ENCODE results near the gene MFN1. TPM values are rescaled to one million over a fixed set of nuclear protein-coding genes. Genes with fewer than 3 reads are reported as not detected.

MFN1 gene
- total RNA-seq, 2 experiments from 2014 or later, result 25.5 to 30.4 TPM

DNA sequence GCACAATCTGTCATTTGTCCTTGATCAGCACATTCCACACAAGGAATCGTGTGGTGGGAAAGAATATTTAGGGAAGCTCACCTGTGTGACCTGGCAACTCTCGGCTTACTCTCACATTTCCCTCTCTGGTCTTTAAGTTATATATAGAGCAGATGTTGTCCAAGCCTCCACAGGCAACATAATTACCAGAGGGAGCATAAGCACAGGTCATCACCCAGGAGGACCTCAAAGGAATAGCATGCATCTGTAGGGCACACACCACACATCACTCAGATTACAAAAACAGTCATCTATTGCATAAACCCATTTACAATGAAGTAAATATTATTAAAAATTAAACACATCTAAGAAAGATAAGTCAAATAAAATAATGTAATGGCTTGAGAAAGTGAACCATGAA lies 67.3 kb downstream of the MFN1 start:
- H3K9me3 Mint-ChIP-seq (ENCODE audit: insufficient read depth), result no peaks in the 10 kb centered on the region
- DNase-seq (no peak), ATAC-seq (no peak)
- H3K4me1 Mint-ChIP-seq (ENCODE audit: low read depth), result no peaks in the 10 kb centered on the region
- no peaks in the 10 kb centered on the region for H3K27me3 Mint-ChIP-seq (ENCODE audit: low read depth)
- H3K4me3 Mint-ChIP-seq, result no peak overlapping the region
- H3K27ac Mint-ChIP-seq, result no peak overlapping the region
- CTCF ChIA-PET, result no interaction called here
- peaks cover 8% of the 10 kb centered on the region for H3K36me3 Mint-ChIP-seq (ENCODE audit: low read depth)
- POLR2A ChIA-PET, result no interaction called here

DNA sequence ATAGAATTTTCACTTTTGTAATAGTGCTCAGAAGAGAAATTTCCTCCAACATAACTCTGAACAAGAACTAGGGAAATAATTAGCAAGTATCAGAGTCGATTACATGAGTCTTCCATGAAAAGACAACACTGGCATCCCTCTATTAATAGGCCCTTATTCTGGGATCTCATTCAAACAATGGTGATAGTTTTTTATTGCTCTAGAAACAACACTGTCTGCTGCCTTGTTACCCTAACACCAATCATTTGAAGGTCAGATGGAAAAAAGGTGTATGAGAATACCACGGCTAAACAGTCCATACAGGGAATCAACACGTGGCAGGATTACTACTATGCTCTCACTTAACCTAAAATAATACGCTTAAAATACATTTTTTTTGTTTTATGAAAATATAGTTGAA lies 67.9 kb downstream of the MFN1 start:
- no peaks in the 10 kb centered on the region for H3K27me3 Mint-ChIP-seq (ENCODE audit: low read depth)
- H3K4me3 Mint-ChIP-seq, result no peak overlapping the region
- DNase-seq (no peak), ATAC-seq (no peak)
- H3K36me3 Mint-ChIP-seq (ENCODE audit: low read depth), result peaks cover 8% of the 10 kb centered on the region
- no peaks in the 10 kb centered on the region for H3K4me1 Mint-ChIP-seq (ENCODE audit: low read depth)
- ChIA-PET CTCF (no interaction called here), POLR2A (no interaction called here)
- no peaks in the 10 kb centered on the region for H3K9me3 Mint-ChIP-seq (ENCODE audit: insufficient read depth)
- H3K27ac Mint-ChIP-seq, result no peak overlapping the region

DNA sequence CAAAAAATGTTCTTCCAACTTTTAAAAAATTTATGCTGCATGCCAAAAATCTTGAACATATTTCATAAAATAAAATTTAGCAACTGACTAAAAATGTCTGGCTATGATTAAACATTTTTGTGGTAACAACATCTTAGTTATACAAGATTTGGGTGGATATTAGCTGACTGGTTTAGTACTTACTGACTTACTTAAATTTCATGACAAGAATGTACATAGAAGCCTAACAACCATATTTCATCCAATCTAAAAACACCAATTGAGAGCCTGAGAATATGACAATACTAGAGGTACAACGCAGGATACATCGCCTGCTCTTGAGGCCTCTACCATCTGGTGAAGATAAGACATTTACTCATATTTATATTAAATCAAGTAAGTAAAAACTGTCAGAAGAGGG lies 69.2 kb downstream of the MFN1 start:
- no peaks in the 10 kb centered on the region for H3K27me3 Mint-ChIP-seq (ENCODE audit: low read depth)
- H3K4me1 Mint-ChIP-seq (ENCODE audit: low read depth), result no peaks in the 10 kb centered on the region
- no peak overlapping the region for H3K27ac Mint-ChIP-seq
- no peak overlapping the region for H3K4me3 Mint-ChIP-seq
- POLR2A ChIA-PET, result no interaction called here
- no peak for ATAC-seq
- DNase-seq, result no peak
- H3K9me3 Mint-ChIP-seq (ENCODE audit: insufficient read depth), result no peaks in the 10 kb centered on the region
- H3K36me3 Mint-ChIP-seq (ENCODE audit: low read depth), result peaks cover 8% of the 10 kb centered on the region
- CTCF ChIA-PET, result no interaction called here

DNA sequence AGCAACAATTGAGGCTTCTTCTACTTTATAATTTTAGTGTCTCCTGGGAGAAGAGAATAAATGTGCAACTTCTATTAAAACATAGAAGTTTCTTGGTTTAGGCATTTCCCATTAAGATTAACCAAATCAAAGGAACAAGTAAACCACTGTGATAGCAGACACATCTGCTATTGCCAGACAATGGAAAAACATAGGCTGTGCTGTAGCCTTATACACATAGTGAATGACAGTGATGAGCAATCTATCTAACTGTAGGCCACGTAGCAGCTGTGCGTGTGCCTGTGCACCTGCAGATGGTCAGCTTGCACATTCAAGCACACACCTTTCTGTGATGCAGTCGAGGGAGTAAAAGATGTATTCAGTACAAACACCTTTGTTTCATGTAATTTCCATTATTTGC lies 71.1 kb downstream of the MFN1 start:
- ChIA-PET POLR2A (no interaction called here), CTCF (no interaction called here)
- DNase-seq (no peak), ATAC-seq (no peak)
- H3K9me3 Mint-ChIP-seq (ENCODE audit: insufficient read depth), result no peaks in the 10 kb centered on the region
- H3K27ac Mint-ChIP-seq, result no peak overlapping the region
- H3K27me3 Mint-ChIP-seq (ENCODE audit: low read depth), result no peaks in the 10 kb centered on the region
- H3K36me3 Mint-ChIP-seq (ENCODE audit: low read depth), result peaks cover 7% of the 10 kb centered on the region
- H3K4me1 Mint-ChIP-seq (ENCODE audit: low read depth), result no peaks in the 10 kb centered on the region
- H3K4me3 Mint-ChIP-seq, result no peak overlapping the region

DNA sequence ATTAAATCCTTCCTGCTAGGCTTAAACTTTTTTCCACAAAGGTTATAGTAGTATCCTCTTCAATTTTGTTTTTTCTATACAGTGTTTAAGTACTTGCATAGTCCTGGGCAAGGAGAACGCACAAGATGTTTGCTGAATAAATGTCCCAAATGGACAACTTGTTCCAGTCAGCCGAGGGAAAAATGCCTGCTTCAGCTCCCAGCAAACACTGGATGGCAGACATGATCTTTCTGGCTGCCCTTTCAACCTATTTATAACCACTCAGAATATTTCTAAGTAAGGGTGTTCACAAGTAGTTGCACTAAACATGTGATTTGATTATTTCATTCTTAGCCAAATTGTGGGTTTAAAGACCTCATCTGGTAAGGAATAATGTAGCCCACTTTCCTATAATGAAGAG lies 74.0 kb downstream of the MFN1 start:
- ChIA-PET POLR2A (no interaction called here), CTCF (interaction anchor here (1.3 kb wide), 1 partner anchor 25 kb away, joined by 4 read pairs; no protein-coding TSS in a partner anchor)
- no peak for DNase-seq
- ATAC-seq, result no peak
- Mint-ChIP-seq H3K27me3 (ENCODE audit: low read depth) (no peaks in the 10 kb centered on the region), H3K4me1 (ENCODE audit: low read depth) (no peaks in the 10 kb centered on the region), H3K9me3 (ENCODE audit: insufficient read depth) (no peaks in the 10 kb centered on the region), H3K4me3 (no peak overlapping the region), H3K36me3 (ENCODE audit: low read depth) (peaks cover 9% of the 10 kb centered on the region), H3K27ac (no peak overlapping the region)

DNA sequence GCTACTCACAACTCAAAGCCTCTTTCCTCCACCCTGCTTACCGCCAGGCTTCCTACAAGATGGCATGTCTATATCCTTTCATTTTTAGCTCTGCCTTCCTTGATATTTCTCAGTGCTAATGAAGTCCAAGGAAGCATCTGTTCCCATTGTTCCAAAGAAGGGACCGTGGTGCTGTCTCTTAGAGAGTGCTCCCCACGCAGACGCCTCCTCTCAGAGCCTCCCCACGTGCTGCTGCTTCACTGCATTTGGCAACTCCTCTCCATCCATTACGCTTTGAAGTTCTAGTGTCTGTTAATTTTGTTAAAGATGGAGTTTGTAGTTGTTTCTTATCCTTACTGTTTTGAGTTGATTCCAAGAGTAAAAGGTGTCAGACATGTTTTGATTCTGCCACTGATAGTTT lies 77.6 kb downstream of the MFN1 start:
- Mint-ChIP-seq H3K4me1 (ENCODE audit: low read depth) (no peaks in the 10 kb centered on the region), H3K36me3 (ENCODE audit: low read depth) (peaks cover 5% of the 10 kb centered on the region), H3K9me3 (ENCODE audit: insufficient read depth) (no peaks in the 10 kb centered on the region), H3K27me3 (ENCODE audit: low read depth) (no peaks in the 10 kb centered on the region), H3K4me3 (no peak overlapping the region), H3K27ac (no peak overlapping the region)
- ChIA-PET CTCF (no interaction called here), POLR2A (no interaction called here)
- DNase-seq (no peak), ATAC-seq (no peak)

DNA sequence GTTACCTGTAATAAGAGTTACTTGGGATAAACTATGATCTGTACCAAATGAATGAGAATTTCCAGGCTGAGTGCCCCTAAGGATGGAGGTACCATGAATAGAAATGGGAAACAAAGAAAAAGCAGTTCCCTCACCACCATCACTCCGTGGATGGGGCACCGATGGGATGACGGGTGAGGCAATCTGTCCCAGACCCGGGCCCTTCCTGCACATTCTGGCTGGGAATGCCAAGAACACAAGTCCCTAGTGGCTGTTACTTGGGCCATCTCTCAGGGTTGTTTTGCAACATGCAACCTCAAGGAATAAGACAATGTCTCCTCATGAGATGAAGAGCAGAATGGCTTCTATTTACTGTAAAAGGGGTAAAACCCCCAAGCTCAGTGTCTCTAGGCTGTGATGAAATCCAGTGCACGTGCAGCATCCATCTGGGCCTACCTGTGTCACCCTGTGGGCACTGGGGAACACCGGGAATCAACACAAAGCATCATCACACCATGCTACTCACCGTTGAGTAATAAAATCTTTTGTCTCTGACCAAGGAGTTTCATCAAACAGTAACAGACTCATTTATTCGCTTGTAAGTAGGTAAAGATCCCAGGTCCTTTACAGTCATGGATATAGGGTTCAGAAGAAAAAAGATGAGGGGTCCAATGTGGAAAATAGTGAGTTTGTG lies 81.5 kb downstream of the MFN1 start:
- Mint-ChIP-seq H3K4me3 (no peak overlapping the region), H3K4me1 (ENCODE audit: low read depth) (no peaks in the 10 kb centered on the region), H3K9me3 (ENCODE audit: insufficient read depth) (no peaks in the 10 kb centered on the region), H3K27ac (no peak overlapping the region), H3K27me3 (ENCODE audit: low read depth) (peaks cover 4% of the 10 kb centered on the region), H3K36me3 (ENCODE audit: low read depth) (peaks cover 2% of the 10 kb centered on the region)
- ChIA-PET POLR2A (no interaction called here), CTCF (no interaction called here)
- no peak for ATAC-seq
- no peak for DNase-seq

DNA sequence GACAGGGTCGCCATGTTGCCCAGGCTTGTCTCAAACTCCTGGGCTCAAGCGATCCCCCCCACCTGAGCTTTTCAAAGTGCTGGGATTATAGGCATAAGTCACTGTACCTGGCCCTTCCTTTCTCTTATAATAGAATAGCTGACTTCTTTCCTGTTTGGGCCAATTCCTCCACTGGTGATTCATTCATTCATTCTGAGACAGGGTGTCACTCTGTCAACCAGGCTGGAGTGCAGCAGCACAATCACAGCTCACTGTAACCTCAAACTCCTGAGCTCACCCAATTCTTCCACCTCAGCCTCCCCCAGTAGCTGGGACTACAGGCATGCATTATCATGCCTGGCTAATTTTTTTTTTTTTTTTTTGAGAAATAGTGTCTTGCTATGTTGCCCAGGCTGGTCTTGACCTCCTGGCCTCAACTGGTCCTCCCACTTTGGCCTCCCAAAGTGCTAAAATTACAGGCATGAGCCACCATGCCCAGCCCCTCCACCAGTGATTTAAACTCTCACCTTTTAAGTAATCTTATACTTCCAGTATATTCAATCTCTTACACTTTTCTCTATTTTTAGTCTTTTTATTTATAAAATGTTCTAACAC lies 82.9 kb downstream of the MFN1 start:
- H3K4me3 Mint-ChIP-seq, result no peak overlapping the region
- POLR2A ChIA-PET, result no interaction called here
- H3K4me1 Mint-ChIP-seq (ENCODE audit: low read depth), result no peaks in the 10 kb centered on the region
- CTCF ChIA-PET, result no interaction called here
- no peak for ATAC-seq
- H3K27me3 Mint-ChIP-seq (ENCODE audit: low read depth), result peaks cover 4% of the 10 kb centered on the region
- H3K9me3 Mint-ChIP-seq (ENCODE audit: insufficient read depth), result no peaks in the 10 kb centered on the region
- no peak overlapping the region for H3K27ac Mint-ChIP-seq
- DNase-seq, result no peak
- H3K36me3 Mint-ChIP-seq (ENCODE audit: low read depth), result no peaks in the 10 kb centered on the region

DNA sequence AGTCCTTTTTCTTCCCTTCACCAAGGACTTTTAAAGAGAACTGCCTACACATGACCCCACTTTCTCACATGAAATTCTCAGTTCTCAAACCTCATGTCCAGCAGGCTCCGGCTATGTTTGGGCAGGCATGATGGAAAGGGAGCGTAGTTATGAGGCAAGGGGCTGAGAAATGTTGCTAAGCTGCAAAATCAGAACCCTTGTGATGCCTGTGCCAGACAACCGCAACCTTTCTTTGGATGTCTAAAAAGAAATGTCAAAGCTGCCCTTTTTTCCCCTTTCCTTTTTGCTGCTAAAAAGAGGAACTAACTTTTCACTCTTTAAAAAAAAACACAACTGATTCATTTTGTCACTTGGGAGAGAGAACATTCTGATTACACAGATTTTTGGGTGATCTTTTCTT lies 84.5 kb downstream of the MFN1 start:
- no peaks in the 10 kb centered on the region for H3K9me3 Mint-ChIP-seq (ENCODE audit: insufficient read depth)
- peaks cover 4% of the 10 kb centered on the region for H3K27me3 Mint-ChIP-seq (ENCODE audit: low read depth)
- ATAC-seq, result no peak
- ChIA-PET POLR2A (no interaction called here), CTCF (no interaction called here)
- no peak overlapping the region for H3K4me3 Mint-ChIP-seq
- DNase-seq, result no peak
- H3K4me1 Mint-ChIP-seq (ENCODE audit: low read depth), result no peaks in the 10 kb centered on the region
- H3K36me3 Mint-ChIP-seq (ENCODE audit: low read depth), result no peaks in the 10 kb centered on the region
- no peak overlapping the region for H3K27ac Mint-ChIP-seq

DNA sequence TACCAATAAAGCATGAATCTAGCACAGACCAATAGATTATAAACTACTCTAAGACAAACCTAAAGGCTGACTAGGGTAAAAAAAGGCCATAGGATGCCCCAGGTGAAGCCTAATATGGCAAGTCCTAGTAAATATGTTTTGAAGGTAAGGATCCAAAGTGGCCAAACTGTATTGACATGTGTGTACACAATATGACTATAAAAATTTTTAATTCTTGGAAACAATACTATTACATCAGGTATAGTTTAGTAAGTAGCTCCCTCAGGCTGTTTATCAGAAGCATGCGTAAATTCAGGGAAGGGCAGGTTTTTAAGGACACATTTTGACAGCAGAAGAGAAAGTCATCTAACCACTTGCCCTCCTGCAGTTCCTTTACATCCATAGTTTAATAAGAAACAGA lies 84.9 kb downstream of the MFN1 start:
- Mint-ChIP-seq H3K4me3 (no peak overlapping the region), H3K27me3 (ENCODE audit: low read depth) (peaks cover 4% of the 10 kb centered on the region), H3K9me3 (ENCODE audit: insufficient read depth) (no peaks in the 10 kb centered on the region), H3K27ac (no peak overlapping the region), H3K4me1 (ENCODE audit: low read depth) (no peaks in the 10 kb centered on the region), H3K36me3 (ENCODE audit: low read depth) (no peaks in the 10 kb centered on the region)
- ChIA-PET CTCF (no interaction called here), POLR2A (no interaction called here)
- DNase-seq (no peak), ATAC-seq (no peak)

DNA sequence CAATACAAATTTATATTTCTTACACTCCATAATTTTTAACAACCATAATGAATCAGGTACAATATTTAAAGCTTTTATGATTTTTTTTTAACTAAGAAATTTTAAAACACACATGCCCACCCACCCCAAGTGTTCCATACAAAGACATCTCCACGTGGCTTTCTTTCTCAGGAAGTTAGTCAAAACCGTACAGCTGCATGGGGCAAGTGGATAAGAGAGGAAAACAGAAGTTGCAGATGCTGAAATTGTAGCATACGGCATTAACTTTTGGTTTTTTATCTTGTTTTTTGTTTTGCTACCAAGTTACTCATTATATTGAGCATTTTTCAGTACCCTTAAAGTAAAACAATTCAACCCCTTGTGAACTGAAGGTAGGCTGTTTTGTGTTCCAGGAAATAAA lies 89.0 kb downstream of the MFN1 start:
- no peaks in the 10 kb centered on the region for H3K4me1 Mint-ChIP-seq (ENCODE audit: low read depth)
- no peak for DNase-seq
- H3K27me3 Mint-ChIP-seq (ENCODE audit: low read depth), result peaks cover 6% of the 10 kb centered on the region
- CTCF ChIA-PET, result no interaction called here
- H3K9me3 Mint-ChIP-seq (ENCODE audit: insufficient read depth), result no peaks in the 10 kb centered on the region
- H3K27ac Mint-ChIP-seq, result no peak overlapping the region
- H3K36me3 Mint-ChIP-seq (ENCODE audit: low read depth), result no peaks in the 10 kb centered on the region
- POLR2A ChIA-PET, result no interaction called here
- H3K4me3 Mint-ChIP-seq, result no peak overlapping the region
- no peak for ATAC-seq

DNA sequence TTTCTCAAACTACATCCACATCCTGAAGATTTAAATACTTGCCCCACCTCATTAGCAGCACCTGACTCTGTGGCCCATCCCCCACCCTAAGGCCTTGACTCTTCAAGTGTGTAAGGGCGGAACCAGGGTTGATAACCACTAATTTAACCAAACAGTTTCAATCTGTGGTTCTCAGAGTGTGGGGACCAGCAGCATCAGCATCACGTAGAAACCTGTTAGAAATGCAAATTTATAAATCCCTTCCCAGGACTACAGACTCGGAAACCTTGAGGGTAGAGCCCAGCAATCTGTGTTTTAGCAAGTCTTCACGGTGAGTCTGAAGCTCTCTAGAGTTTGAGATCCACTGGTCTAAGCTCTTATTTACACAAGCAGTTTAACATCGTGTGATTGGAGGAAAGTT lies 91.3 kb downstream of the MFN1 start:
- no peak overlapping the region for H3K27ac Mint-ChIP-seq
- peaks cover 5% of the 10 kb centered on the region for H3K27me3 Mint-ChIP-seq (ENCODE audit: low read depth)
- CTCF ChIA-PET, result no interaction called here
- DNase-seq (no peak), ATAC-seq (no peak)
- no peaks in the 10 kb centered on the region for H3K36me3 Mint-ChIP-seq (ENCODE audit: low read depth)
- no peaks in the 10 kb centered on the region for H3K9me3 Mint-ChIP-seq (ENCODE audit: insufficient read depth)
- no peak overlapping the region for H3K4me3 Mint-ChIP-seq
- POLR2A ChIA-PET, result interaction anchor here (0.7 kb wide), 1 partner anchor 122 kb away, joined by 3 read pairs; no protein-coding TSS in a partner anchor
- H3K4me1 Mint-ChIP-seq (ENCODE audit: low read depth), result no peaks in the 10 kb centered on the region
